Body of pancreas (tissue), 4 donors: ENCODE data around the gene ERBB4.

Experiments
- CTCF ChIP-seq, 7 experiments: fragments of 450-650 bp in 4 of 7; fragments of 200-600 bp in 3 of 7; sonication (generic) in 3 of 7; IDR thresholded peaks; one replicate each; pipeline ENCODE4 v1.5.1; 2016 to 2019; ENCODE audit warnings: antibody characterized with exemption in 7 of 7
- POLR2A ChIP-seq, 3 donors: fragments of 450-650 bp; IDR thresholded peaks; one replicate each; pipeline ENCODE4 v1.6.1; 2016; ENCODE audit warnings: antibody characterized with exemption in 3 of 3, mild to moderate bottlenecking in 2 of 3

- TF ChIP-seq CTCF (IDR thresholded peaks at IDR 0.05) (no peak), POLR2A (IDR thresholded peaks at IDR 0.05) (no peak)
These were observed 543.8 kb downstream of the ERBB4 start for GRCh38 chr2:211994806-211995205.
